ENCODE results near the gene OXT.

Gene OXT

GRCh38 chr20:3045816-3046676, 25.4 kb upstream of the OXT start, which contains the start of gene MRPS26 (continued):
- TF ChIP-seq MYNN (tag by site-specific recombination; IDR thresholded peaks at IDR 0.05; ENCODE audit: borderline replicate concordance) (no peak), MZF1 (tag by site-specific recombination; IDR thresholded peaks at IDR 0.05; ENCODE audit: borderline replicate concordance) (no peak), ZNF747 (tag by site-specific recombination; IDR thresholded peaks at IDR 0.05) (no peak), ZNF132 (tag by site-specific recombination; IDR thresholded peaks at IDR 0.05; ENCODE audit: borderline replicate concordance) (no peak), HOXC10 (CRISPR knock-in tag; IDR thresholded peaks at IDR 0.05) (0 out of 2 replicates have a peak, but pooled peaks have one; percentile 29), ZNF654 (tag by site-specific recombination; IDR thresholded peaks at IDR 0.05; ENCODE audit: low read depth) (no peak), ZSCAN23 (tag by site-specific recombination; IDR thresholded peaks at IDR 0.05) (no peak), ZNF639 (tag by site-specific recombination; IDR thresholded peaks at IDR 0.05) (no peak), ZNF76 (tag by site-specific recombination; IDR thresholded peaks at IDR 0.05; ENCODE audit: borderline replicate concordance, low read depth) (peak; percentile 96), ZNF843 (tag by site-specific recombination; IDR thresholded peaks at IDR 0.05) (0 out of 2 replicates have a peak, but pooled peaks have one; percentile 18), OSR2 (tag by site-specific recombination; IDR thresholded peaks at IDR 0.05) (no peak), ZNF571 (tag by site-specific recombination; IDR thresholded peaks at IDR 0.05) (no peak), ZNF350 (tag by site-specific recombination; IDR thresholded peaks at IDR 0.05) (no peak), ZNF16 (tag by site-specific recombination; IDR thresholded peaks at IDR 0.05; ENCODE audit: low read depth) (no peak), ZNF391 (tag by site-specific recombination; IDR thresholded peaks at IDR 0.05; ENCODE audit: borderline replicate concordance, low read depth) (no peak; the same call in 1 of the 2 replicates), ZNF426 (tag by site-specific recombination; IDR thresholded peaks at IDR 0.05) (no peak), ZSCAN18 (tag by site-specific recombination; IDR thresholded peaks at IDR 0.05) (no peak), KLF9 (tag by site-specific recombination; IDR thresholded peaks at IDR 0.05; ENCODE audit: low read depth) (peak; percentile 77), ZNF660 (tag by site-specific recombination; IDR thresholded peaks at IDR 0.05) (no peak), ZNF335 (tag by site-specific recombination; conservative IDR thresholded peaks at IDR 0.05) (peak; percentile 97), ZNF513 (tag by site-specific recombination; IDR thresholded peaks at IDR 0.05) (no peak), ZNF701 (tag by site-specific recombination; IDR thresholded peaks at IDR 0.05) (no peak), ZNF544 (tag by site-specific recombination; IDR thresholded peaks at IDR 0.05) (no peak), ZNF791 (tag by site-specific recombination; IDR thresholded peaks at IDR 0.05) (no peak), KLF17 (tag by site-specific recombination; IDR thresholded peaks at IDR 0.05) (no peak; the same call in 1 of the 2 replicates), GLI4 (tag by site-specific recombination; IDR thresholded peaks at IDR 0.05) (0 out of 2 replicates have a peak, but pooled peaks have one; percentile 39), ZNF626 (tag by site-specific recombination; IDR thresholded peaks at IDR 0.05) (no peak), ZBTB26 (tag by site-specific recombination; optimal IDR thresholded peaks at IDR 0.05) (peak; percentile 99), ZNF510 (tag by site-specific recombination; IDR thresholded peaks at IDR 0.05; ENCODE audit: insufficient replicate concordance) (no peak), ZNF704 (tag by site-specific recombination; IDR thresholded peaks at IDR 0.05) (no peak), KLF1 (tag by site-specific recombination; IDR thresholded peaks at IDR 0.05) (peak; percentile 14)
